ENCODE results near the gene GPC3.

GPC3 gene

GRCh38 chrX:133555782-133556458 is 429.5 kb downstream of the GPC3 start:
- H3K27me3 ChIP-seq (ENCODE audit: control insufficient read depth in 2 of 2, insufficient read depth in 2 of 2, low read length in 2 of 2), result peaks cover 3% of the 10 kb centered on the region in 2 donors
- no peaks in the 10 kb centered on the region for H3K4me1 ChIP-seq (ENCODE audit: control insufficient read depth in 2 of 2, insufficient read depth in 2 of 2, low read length in 2 of 2)
- H3K9me3 ChIP-seq (ENCODE audit: control insufficient read depth in 2 of 2, low read length in 2 of 2), result peaks cover 3% of the 10 kb centered on the region in 2 donors
- H3K4me3 ChIP-seq (ENCODE audit: low read length in 2 of 2), result no peak overlapping the region
- H3K36me3 ChIP-seq (ENCODE audit: control insufficient read depth in 2 of 2, insufficient read depth in 2 of 2, low read length in 2 of 2), result no peaks in the 10 kb centered on the region
- H3K27ac ChIP-seq (ENCODE audit: low read depth in 2 of 2, low read length in 2 of 2), result no peak overlapping the region
- H3K9ac ChIP-seq (ENCODE audit: low read depth in 1 of 2, low read length in 2 of 2), result no peak overlapping the region

DNA sequence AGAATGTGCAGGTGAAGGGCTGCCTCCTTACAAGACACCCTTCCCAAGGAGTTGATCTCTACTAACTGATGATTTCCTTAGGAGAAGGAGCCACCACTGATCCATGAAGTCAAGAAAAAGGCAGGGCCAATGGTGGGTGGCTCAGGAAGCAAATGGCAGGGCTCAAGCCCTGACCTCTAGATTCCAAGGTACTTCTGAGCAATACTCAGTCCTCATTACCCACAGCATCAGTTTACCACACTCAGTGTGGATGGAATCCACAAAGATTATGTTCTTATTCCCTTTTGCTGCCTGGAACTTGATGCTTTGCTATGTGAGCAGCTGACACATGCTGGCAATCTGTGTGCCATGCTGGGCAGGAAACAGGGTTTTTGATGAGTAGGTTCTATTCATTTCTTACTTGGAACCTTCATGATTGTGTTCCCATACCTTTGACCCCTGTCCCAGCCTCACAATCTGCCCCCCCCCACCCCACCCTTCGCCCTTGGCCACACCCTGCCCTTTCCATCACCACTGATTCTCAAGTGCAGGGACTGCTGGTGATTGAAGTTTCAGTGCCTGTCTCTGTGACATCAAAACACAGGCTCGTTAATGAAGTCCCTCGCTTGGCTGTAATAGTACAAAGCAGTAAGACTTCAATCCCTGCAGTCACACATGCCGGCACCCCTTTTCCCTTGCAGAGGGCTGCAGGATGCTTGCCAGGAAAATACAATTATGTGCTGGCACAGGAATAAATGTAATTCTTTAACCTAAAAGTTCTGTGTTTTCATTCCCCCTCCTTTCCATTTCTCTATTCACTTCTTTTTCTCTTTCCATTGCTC is 434.5 kb downstream of the GPC3 start:
- Histone ChIP-seq H3K4me1 (ENCODE audit: control insufficient read depth in 2 of 2, insufficient read depth in 2 of 2, low read length in 2 of 2) (no peaks in the 10 kb centered on the region), H3K9me3 (ENCODE audit: control insufficient read depth in 2 of 2, low read length in 2 of 2) (peaks cover 3% of the 10 kb centered on the region in 2 donors), H3K9ac (ENCODE audit: low read depth in 1 of 2, low read length in 2 of 2) (no peak overlapping the region), H3K4me3 (ENCODE audit: low read length in 2 of 2) (no peak overlapping the region), H3K27me3 (ENCODE audit: control insufficient read depth in 2 of 2, insufficient read depth in 2 of 2, low read length in 2 of 2) (peaks cover 2 to 3% of the 10 kb centered on the region in 2 donors), H3K36me3 (ENCODE audit: control insufficient read depth in 2 of 2, insufficient read depth in 2 of 2, low read length in 2 of 2) (no peaks in the 10 kb centered on the region), H3K27ac (ENCODE audit: low read depth in 2 of 2, low read length in 2 of 2) (no peak overlapping the region)

- Histone ChIP-seq H3K4me3 (ENCODE audit: low read length in 2 of 2) (no peak overlapping the region), H3K27ac (ENCODE audit: low read depth in 2 of 2, low read length in 2 of 2) (no peak overlapping the region), H3K27me3 (ENCODE audit: control insufficient read depth in 2 of 2, insufficient read depth in 2 of 2, low read length in 2 of 2) (peaks cover 0 to 2% of the 10 kb centered on the region in 2 donors), H3K4me1 (ENCODE audit: control insufficient read depth in 2 of 2, insufficient read depth in 2 of 2, low read length in 2 of 2) (no peaks in the 10 kb centered on the region), H3K9ac (ENCODE audit: low read depth in 1 of 2, low read length in 2 of 2) (no peak overlapping the region), H3K9me3 (ENCODE audit: control insufficient read depth in 2 of 2, low read length in 2 of 2) (no peaks in the 10 kb centered on the region), H3K36me3 (ENCODE audit: control insufficient read depth in 2 of 2, insufficient read depth in 2 of 2, low read length in 2 of 2) (no peaks in the 10 kb centered on the region)
Observed at GRCh38 chrX:133549295-133549933, 436.0 kb downstream of the GPC3 start.

- H3K4me1 ChIP-seq (ENCODE audit: control insufficient read depth in 2 of 2, insufficient read depth in 2 of 2, low read length in 2 of 2), result no peaks in the 10 kb centered on the region
- H3K9me3 ChIP-seq (ENCODE audit: control insufficient read depth in 2 of 2, low read length in 2 of 2), result no peaks in the 10 kb centered on the region
- H3K4me3 ChIP-seq (ENCODE audit: low read length in 2 of 2), result no peak overlapping the region
- H3K36me3 ChIP-seq (ENCODE audit: control insufficient read depth in 2 of 2, insufficient read depth in 2 of 2, low read length in 2 of 2), result no peaks in the 10 kb centered on the region
- no peaks in the 10 kb centered on the region for H3K27me3 ChIP-seq (ENCODE audit: control insufficient read depth in 2 of 2, insufficient read depth in 2 of 2, low read length in 2 of 2)
- no peak overlapping the region for H3K27ac ChIP-seq (ENCODE audit: low read depth in 2 of 2, low read length in 2 of 2)
- no peak overlapping the region for H3K9ac ChIP-seq (ENCODE audit: low read depth in 1 of 2, low read length in 2 of 2)
Observed at GRCh38 chrX:133546441-133546840, 439.0 kb downstream of the GPC3 start.

- Histone ChIP-seq H3K27me3 (ENCODE audit: control insufficient read depth in 2 of 2, insufficient read depth in 2 of 2, low read length in 2 of 2) (no peaks in the 10 kb centered on the region), H3K4me3 (ENCODE audit: low read length in 2 of 2) (no peak overlapping the region), H3K9me3 (ENCODE audit: control insufficient read depth in 2 of 2, low read length in 2 of 2) (no peaks in the 10 kb centered on the region), H3K4me1 (ENCODE audit: control insufficient read depth in 2 of 2, insufficient read depth in 2 of 2, low read length in 2 of 2) (no peaks in the 10 kb centered on the region), H3K27ac (ENCODE audit: low read depth in 2 of 2, low read length in 2 of 2) (no peak overlapping the region), H3K9ac (ENCODE audit: low read depth in 1 of 2, low read length in 2 of 2) (no peak overlapping the region), H3K36me3 (ENCODE audit: control insufficient read depth in 2 of 2, insufficient read depth in 2 of 2, low read length in 2 of 2) (no peaks in the 10 kb centered on the region)
Observed at GRCh38 chrX:133544778-133545177, 440.6 kb downstream of the GPC3 start.

GRCh38 chrX:133544115-133544514 is 441.3 kb downstream of the GPC3 start:
- H3K36me3 ChIP-seq (ENCODE audit: control insufficient read depth in 2 of 2, insufficient read depth in 2 of 2, low read length in 2 of 2), result no peaks in the 10 kb centered on the region
- no peaks in the 10 kb centered on the region for H3K27me3 ChIP-seq (ENCODE audit: control insufficient read depth in 2 of 2, insufficient read depth in 2 of 2, low read length in 2 of 2)
- H3K9ac ChIP-seq (ENCODE audit: low read depth in 1 of 2, low read length in 2 of 2), result no peak overlapping the region
- no peaks in the 10 kb centered on the region for H3K4me1 ChIP-seq (ENCODE audit: control insufficient read depth in 2 of 2, insufficient read depth in 2 of 2, low read length in 2 of 2)
- no peak overlapping the region for H3K27ac ChIP-seq (ENCODE audit: low read depth in 2 of 2, low read length in 2 of 2)
- H3K4me3 ChIP-seq (ENCODE audit: low read length in 2 of 2), result no peak overlapping the region
- no peaks in the 10 kb centered on the region for H3K9me3 ChIP-seq (ENCODE audit: control insufficient read depth in 2 of 2, low read length in 2 of 2)

GRCh38 chrX:133543654-133544053 is 441.7 kb downstream of the GPC3 start:
- Histone ChIP-seq H3K27ac (ENCODE audit: low read depth in 2 of 2, low read length in 2 of 2) (no peak overlapping the region), H3K9me3 (ENCODE audit: control insufficient read depth in 2 of 2, low read length in 2 of 2) (no peaks in the 10 kb centered on the region), H3K9ac (ENCODE audit: low read depth in 1 of 2, low read length in 2 of 2) (no peak overlapping the region), H3K36me3 (ENCODE audit: control insufficient read depth in 2 of 2, insufficient read depth in 2 of 2, low read length in 2 of 2) (no peaks in the 10 kb centered on the region), H3K4me3 (ENCODE audit: low read length in 2 of 2) (no peak overlapping the region), H3K4me1 (ENCODE audit: control insufficient read depth in 2 of 2, insufficient read depth in 2 of 2, low read length in 2 of 2) (no peaks in the 10 kb centered on the region), H3K27me3 (ENCODE audit: control insufficient read depth in 2 of 2, insufficient read depth in 2 of 2, low read length in 2 of 2) (no peaks in the 10 kb centered on the region)

GRCh38 chrX:133542476-133542875 is 442.9 kb downstream of the GPC3 start:
- Histone ChIP-seq H3K4me3 (ENCODE audit: low read length in 2 of 2) (no peak overlapping the region), H3K36me3 (ENCODE audit: control insufficient read depth in 2 of 2, insufficient read depth in 2 of 2, low read length in 2 of 2) (no peaks in the 10 kb centered on the region), H3K9ac (ENCODE audit: low read depth in 1 of 2, low read length in 2 of 2) (no peak overlapping the region), H3K27me3 (ENCODE audit: control insufficient read depth in 2 of 2, insufficient read depth in 2 of 2, low read length in 2 of 2) (no peaks in the 10 kb centered on the region), H3K27ac (ENCODE audit: low read depth in 2 of 2, low read length in 2 of 2) (no peak overlapping the region), H3K4me1 (ENCODE audit: control insufficient read depth in 2 of 2, insufficient read depth in 2 of 2, low read length in 2 of 2) (no peaks in the 10 kb centered on the region), H3K9me3 (ENCODE audit: control insufficient read depth in 2 of 2, low read length in 2 of 2) (no peaks in the 10 kb centered on the region)

DNA sequence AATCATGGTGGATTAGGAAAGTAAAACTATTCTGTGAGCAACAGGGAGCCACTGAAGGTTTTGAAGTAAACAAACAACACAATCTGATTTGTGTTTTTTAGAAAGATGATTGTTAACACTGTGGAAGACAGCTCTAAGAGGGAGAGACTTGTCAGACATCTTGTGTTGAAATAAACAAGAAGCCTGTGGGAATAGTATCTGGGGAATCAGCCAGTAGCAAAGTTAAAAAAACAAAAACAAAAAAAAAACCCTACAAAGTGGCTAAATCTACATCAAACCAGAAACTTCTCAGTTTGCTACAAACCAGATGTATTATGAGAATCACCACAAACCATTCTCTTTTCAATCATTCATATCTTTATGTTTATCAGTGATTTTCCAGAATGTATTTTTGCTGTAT is 444.4 kb downstream of the GPC3 start:
- no peaks in the 10 kb centered on the region for H3K9me3 ChIP-seq (ENCODE audit: control insufficient read depth in 2 of 2, low read length in 2 of 2)
- H3K4me1 ChIP-seq (ENCODE audit: control insufficient read depth in 2 of 2, insufficient read depth in 2 of 2, low read length in 2 of 2), result no peaks in the 10 kb centered on the region
- no peak overlapping the region for H3K4me3 ChIP-seq (ENCODE audit: low read length in 2 of 2)
- H3K9ac ChIP-seq (ENCODE audit: low read depth in 1 of 2, low read length in 2 of 2), result no peak overlapping the region
- no peaks in the 10 kb centered on the region for H3K27me3 ChIP-seq (ENCODE audit: control insufficient read depth in 2 of 2, insufficient read depth in 2 of 2, low read length in 2 of 2)
- H3K27ac ChIP-seq (ENCODE audit: low read depth in 2 of 2, low read length in 2 of 2), result no peak overlapping the region
- H3K36me3 ChIP-seq (ENCODE audit: control insufficient read depth in 2 of 2, insufficient read depth in 2 of 2, low read length in 2 of 2), result no peaks in the 10 kb centered on the region

GRCh38 chrX:133538148-133538547 is 447.2 kb downstream of the GPC3 start:
- Histone ChIP-seq H3K4me1 (ENCODE audit: control insufficient read depth in 2 of 2, insufficient read depth in 2 of 2, low read length in 2 of 2) (no peaks in the 10 kb centered on the region), H3K27me3 (ENCODE audit: control insufficient read depth in 2 of 2, insufficient read depth in 2 of 2, low read length in 2 of 2) (peaks cover 0 to 4% of the 10 kb centered on the region in 2 donors), H3K9ac (ENCODE audit: low read depth in 1 of 2, low read length in 2 of 2) (no peak overlapping the region), H3K36me3 (ENCODE audit: control insufficient read depth in 2 of 2, insufficient read depth in 2 of 2, low read length in 2 of 2) (no peaks in the 10 kb centered on the region), H3K27ac (ENCODE audit: low read depth in 2 of 2, low read length in 2 of 2) (no peak overlapping the region), H3K9me3 (ENCODE audit: control insufficient read depth in 2 of 2, low read length in 2 of 2) (no peaks in the 10 kb centered on the region), H3K4me3 (ENCODE audit: low read length in 2 of 2) (no peak overlapping the region)

Measured in mucosa of rectum (tissue), 2 donors.